Liver (tissue), 9 donors: ENCODE data around the gene CDX1. TPM values are rescaled to one million over a fixed set of nuclear protein-coding genes. Genes with fewer than 3 reads are reported as not detected.

Experiments
- DNase-seq: peaks from one replicate; pipeline ENCODE4 v3.0.0-alpha.2; 2017; ENCODE audit warnings: low spot score
- H3K27ac ChIP-seq, 2 donors: one replicate each; pipeline ENCODE4 v1.7.0; 2013; ENCODE audit warnings: inconsistent platforms in 2 of 2, low read length in 2 of 2, control low read depth in 1 of 2, low read depth in 1 of 2, mild to moderate bottlenecking in 1 of 2
- H3K27me3 ChIP-seq, 4 donors: one replicate each; pipeline versions ENCODE4 v1.6.1 to v1.7.0; 2013; ENCODE audit warnings: low read length in 3 of 4, inconsistent platforms in 1 of 4, mild to moderate bottlenecking in 1 of 4, moderate library complexity in 1 of 4; ENCODE audit not compliant: control insufficient read depth in 4 of 4, insufficient read depth in 4 of 4
- H3K36me3 ChIP-seq, 4 donors: one replicate each; pipeline versions ENCODE4 v1.6.1 to v1.7.0; 2013; ENCODE audit warnings: low read length in 3 of 4, mild to moderate bottlenecking in 3 of 4, low read depth in 1 of 4, moderate library complexity in 1 of 4; ENCODE audit not compliant: control insufficient read depth in 4 of 4, insufficient read depth in 3 of 4
- H3K4me1 ChIP-seq, 4 donors: one replicate each; pipeline versions ENCODE4 v1.6.1 to v1.7.0; 2013; ENCODE audit warnings: low read length in 3 of 4, mild to moderate bottlenecking in 3 of 4, moderate library complexity in 1 of 4; ENCODE audit not compliant: control insufficient read depth in 4 of 4, insufficient read depth in 4 of 4
- H3K4me3 ChIP-seq, 3 donors: one replicate each; pipeline versions ENCODE4 v1.6.1 to v1.7.0; 2013; ENCODE audit warnings: low read length in 3 of 3, control low read depth in 1 of 3, low read depth in 1 of 3, mild to moderate bottlenecking in 1 of 3
- H3K9ac ChIP-seq, 2 donors: one replicate each; pipeline ENCODE4 v1.7.0; 2013; ENCODE audit warnings: low read length in 2 of 2, mild to moderate bottlenecking in 2 of 2, moderate library complexity in 2 of 2, control low read depth in 1 of 2, low read depth in 1 of 2
- H3K9me3 ChIP-seq, 4 donors: one replicate each; pipeline versions ENCODE4 v1.6.1 to v1.7.0; 2013; ENCODE audit warnings: low read length in 3 of 4; ENCODE audit not compliant: control insufficient read depth in 4 of 4
- EGR1 ChIP-seq, 2 donors: IDR thresholded peaks; 2 replicates each; pipeline ENCODE4 v1.6.1; 2016 to 2018; ENCODE audit warnings: antibody characterized with exemption in 2 of 2, low read depth in 2 of 2
- FOXA1 ChIP-seq: IDR thresholded peaks from 2 replicates; pipeline ENCODE4 v1.6.1; 2016; ENCODE audit warnings: antibody characterized with exemption
- FOXA2 ChIP-seq: IDR thresholded peaks from 2 replicates; pipeline ENCODE4 v1.6.1; 2016; ENCODE audit warnings: antibody characterized with exemption
- GABPA ChIP-seq, 2 donors: IDR thresholded peaks in 1 of 2; conservative IDR thresholded peaks in 1 of 2; 2 replicates each; pipeline ENCODE4 v1.6.1; 2016; ENCODE audit warnings: antibody characterized with exemption in 2 of 2, mild to moderate bottlenecking in 1 of 2, moderate library complexity in 1 of 2
- HNF4A ChIP-seq, 2 donors: conservative IDR thresholded peaks; 2 replicates each; pipeline ENCODE4 v1.6.1; 2016; ENCODE audit warnings: antibody characterized with exemption in 2 of 2, mild to moderate bottlenecking in 2 of 2
- HNF4G ChIP-seq: IDR thresholded peaks from 2 replicates; pipeline ENCODE4 v1.6.1; 2016; ENCODE audit warnings: antibody characterized with exemption
- JUND ChIP-seq, 2 donors: IDR thresholded peaks; 2 replicates each; pipeline ENCODE4 v1.6.1; 2016; ENCODE audit warnings: antibody characterized with exemption in 2 of 2
- NR2F2 ChIP-seq: IDR thresholded peaks from 2 replicates; pipeline ENCODE4 v1.6.1; 2016; ENCODE audit warnings: antibody characterized with exemption
- RAD21 ChIP-seq, 2 donors: IDR thresholded peaks; 2 replicates each; pipeline ENCODE4 v1.6.1; 2016; ENCODE audit warnings: antibody characterized with exemption in 2 of 2, mild to moderate bottlenecking in 2 of 2
- RXRA ChIP-seq, 2 donors: IDR thresholded peaks; 2 replicates each; pipeline ENCODE4 v1.6.1; 2017 to 2018; ENCODE audit warnings: antibody characterized with exemption in 2 of 2, mild to moderate bottlenecking in 1 of 2
- SP1 ChIP-seq: IDR thresholded peaks from 2 replicates; pipeline ENCODE4 v1.6.1; 2018; ENCODE audit warnings: antibody characterized with exemption, mild to moderate bottlenecking
- TAF1 ChIP-seq: conservative IDR thresholded peaks from 2 replicates; pipeline ENCODE4 v1.6.1; 2016; ENCODE audit warnings: antibody characterized with exemption, mild to moderate bottlenecking
- YY1 ChIP-seq: IDR thresholded peaks from 2 replicates; pipeline ENCODE4 v1.6.1; 2016; ENCODE audit warnings: antibody characterized with exemption, mild to moderate bottlenecking
- WGBS: extraction: QIAGEN DNeasy Blood & Tissue Kit; methylation state at CpG from one replicate; pipeline ENCODE4 v1.1.7; 2013; 5-methylcytosine and 5-hydroxymethylcytosine counted together
- polyA plus RNA-seq, 2 donors: library from polyadenylated mRNA; stranded (reverse) in 1 of 2; unstranded in 1 of 2; fragments of 200-250 nt in 1 of 2; fragments of >200 nt in 1 of 2; fragmentation: Nextera tagmentation in 1 of 2; extraction: Ambion mirVana in 1 of 2; gene quantifications; one replicate each; pipeline versions ENCODE4 v1.2.1 to v1.2.3, GENCODE V29; 2013 to 2015
- total RNA-seq, 2 donors: library from RNA; depleted of rRNA; stranded (reverse); fragments of >200 nt; gene quantifications; one replicate each; pipeline ENCODE4 v1.2.3, GENCODE V29; 2014
- TF ChIP-seq, protein P1 (sequence below): IDR thresholded peaks from 2 replicates; pipeline ENCODE4 v1.6.1; 2016; ENCODE audit warnings: antibody characterized with exemption
- TF ChIP-seq, protein P2 (sequence below): IDR thresholded peaks from 2 replicates; pipeline ENCODE4 v1.6.1; 2016; ENCODE audit warnings: antibody characterized with exemption
- TF ChIP-seq, protein P3 (sequence below): fragments of 150-350 bp; IDR thresholded peaks from 2 replicates; pipeline ENCODE4 v1.5.1; 2017; ENCODE audit warnings: improper control_type of control experiment, low read depth, low read length; ENCODE audit not compliant: missing input control
- TF ChIP-seq, protein P4 (sequence below): IDR thresholded peaks from 2 replicates; pipeline ENCODE4 v1.6.1; 2016; ENCODE audit warnings: antibody characterized with exemption, mild to moderate bottlenecking
- TF ChIP-seq, protein P5 (sequence below): IDR thresholded peaks from 2 replicates; pipeline ENCODE4 v1.6.1; 2016; ENCODE audit warnings: antibody characterized with exemption
- donor health status: healthy.
- donor health status: healthy.
- donor health status: healthy.
- donor health status: healthy.
- donor health status: healthy.

The CDX1 gene
- total and polyA plus RNA-seq, 4 donors: not detected

DNA sequence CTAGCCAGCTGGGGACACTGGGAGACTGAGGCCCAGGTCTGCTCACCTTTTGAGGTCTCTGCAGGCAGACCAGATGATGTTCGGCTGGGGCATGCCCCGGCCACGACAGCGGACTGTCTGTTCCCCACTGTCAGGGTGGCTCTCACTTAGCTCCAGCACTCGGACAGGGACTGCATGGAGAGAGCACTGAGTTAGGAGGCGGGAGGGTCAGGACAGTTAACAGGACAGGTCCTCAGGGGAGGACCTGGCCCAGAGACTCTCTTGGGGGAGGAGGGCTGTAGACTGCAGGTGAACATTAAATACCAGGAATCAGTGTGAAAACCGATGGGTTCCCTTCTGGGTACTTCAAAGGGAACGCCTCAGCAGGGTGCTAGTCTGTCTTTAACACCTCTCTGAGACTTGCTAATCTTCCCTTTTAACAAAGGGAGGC lies 36.1 kb upstream of the CDX1 start:
- Histone ChIP-seq H3K27me3 (no peaks in the 10 kb centered on the region), H3K36me3 (peaks cover 0 to 2% (median 0%) of the 10 kb centered on the region in 4 donors), H3K9me3 (no peaks in the 10 kb centered on the region), H3K27ac (peak overlapping the region; percentile 65 to 66), H3K9ac (no peak overlapping the region), H3K4me1 (peaks cover 0 to 33% (median 21%) of the 10 kb centered on the region in 4 donors), H3K4me3 (no peak overlapping the region)
- 83% methylated on average over 8 of the region's 8 CpGs for WGBS
- no peak for DNase-seq
- TF ChIP-seq, protein P1, sequence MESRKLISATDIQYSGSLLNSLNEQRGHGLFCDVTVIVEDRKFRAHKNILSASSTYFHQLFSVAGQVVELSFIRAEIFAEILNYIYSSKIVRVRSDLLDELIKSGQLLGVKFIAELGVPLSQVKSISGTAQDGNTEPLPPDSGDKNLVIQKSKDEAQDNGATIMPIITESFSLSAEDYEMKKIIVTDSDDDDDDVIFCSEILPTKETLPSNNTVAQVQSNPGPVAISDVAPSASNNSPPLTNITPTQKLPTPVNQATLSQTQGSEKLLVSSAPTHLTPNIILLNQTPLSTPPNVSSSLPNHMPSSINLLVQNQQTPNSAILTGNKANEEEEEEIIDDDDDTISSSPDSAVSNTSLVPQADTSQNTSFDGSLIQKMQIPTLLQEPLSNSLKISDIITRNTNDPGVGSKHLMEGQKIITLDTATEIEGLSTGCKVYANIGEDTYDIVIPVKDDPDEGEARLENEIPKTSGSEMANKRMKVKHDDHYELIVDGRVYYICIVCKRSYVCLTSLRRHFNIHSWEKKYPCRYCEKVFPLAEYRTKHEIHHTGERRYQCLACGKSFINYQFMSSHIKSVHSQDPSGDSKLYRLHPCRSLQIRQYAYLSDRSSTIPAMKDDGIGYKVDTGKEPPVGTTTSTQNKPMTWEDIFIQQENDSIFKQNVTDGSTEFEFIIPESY: no peak
- TF ChIP-seq, protein P2, sequence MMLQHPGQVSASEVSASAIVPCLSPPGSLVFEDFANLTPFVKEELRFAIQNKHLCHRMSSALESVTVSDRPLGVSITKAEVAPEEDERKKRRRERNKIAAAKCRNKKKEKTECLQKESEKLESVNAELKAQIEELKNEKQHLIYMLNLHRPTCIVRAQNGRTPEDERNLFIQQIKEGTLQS: no peak
- no peak for TF ChIP-seq RAD21 (IDR thresholded peaks at IDR 0.05)
- TF ChIP-seq, protein P3, sequence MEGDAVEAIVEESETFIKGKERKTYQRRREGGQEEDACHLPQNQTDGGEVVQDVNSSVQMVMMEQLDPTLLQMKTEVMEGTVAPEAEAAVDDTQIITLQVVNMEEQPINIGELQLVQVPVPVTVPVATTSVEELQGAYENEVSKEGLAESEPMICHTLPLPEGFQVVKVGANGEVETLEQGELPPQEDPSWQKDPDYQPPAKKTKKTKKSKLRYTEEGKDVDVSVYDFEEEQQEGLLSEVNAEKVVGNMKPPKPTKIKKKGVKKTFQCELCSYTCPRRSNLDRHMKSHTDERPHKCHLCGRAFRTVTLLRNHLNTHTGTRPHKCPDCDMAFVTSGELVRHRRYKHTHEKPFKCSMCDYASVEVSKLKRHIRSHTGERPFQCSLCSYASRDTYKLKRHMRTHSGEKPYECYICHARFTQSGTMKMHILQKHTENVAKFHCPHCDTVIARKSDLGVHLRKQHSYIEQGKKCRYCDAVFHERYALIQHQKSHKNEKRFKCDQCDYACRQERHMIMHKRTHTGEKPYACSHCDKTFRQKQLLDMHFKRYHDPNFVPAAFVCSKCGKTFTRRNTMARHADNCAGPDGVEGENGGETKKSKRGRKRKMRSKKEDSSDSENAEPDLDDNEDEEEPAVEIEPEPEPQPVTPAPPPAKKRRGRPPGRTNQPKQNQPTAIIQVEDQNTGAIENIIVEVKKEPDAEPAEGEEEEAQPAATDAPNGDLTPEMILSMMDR: no peak
- no peak for TF ChIP-seq TAF1
- no peak for TF ChIP-seq JUND (IDR thresholded peaks at IDR 0.05)
- TF ChIP-seq RXRA (IDR thresholded peaks at IDR 0.05): no peak
- no peak for TF ChIP-seq EGR1 (IDR thresholded peaks at IDR 0.05; ENCODE audit: low read depth in 2 of 2)
- no peak for TF ChIP-seq SP1
- TF ChIP-seq, protein P4, sequence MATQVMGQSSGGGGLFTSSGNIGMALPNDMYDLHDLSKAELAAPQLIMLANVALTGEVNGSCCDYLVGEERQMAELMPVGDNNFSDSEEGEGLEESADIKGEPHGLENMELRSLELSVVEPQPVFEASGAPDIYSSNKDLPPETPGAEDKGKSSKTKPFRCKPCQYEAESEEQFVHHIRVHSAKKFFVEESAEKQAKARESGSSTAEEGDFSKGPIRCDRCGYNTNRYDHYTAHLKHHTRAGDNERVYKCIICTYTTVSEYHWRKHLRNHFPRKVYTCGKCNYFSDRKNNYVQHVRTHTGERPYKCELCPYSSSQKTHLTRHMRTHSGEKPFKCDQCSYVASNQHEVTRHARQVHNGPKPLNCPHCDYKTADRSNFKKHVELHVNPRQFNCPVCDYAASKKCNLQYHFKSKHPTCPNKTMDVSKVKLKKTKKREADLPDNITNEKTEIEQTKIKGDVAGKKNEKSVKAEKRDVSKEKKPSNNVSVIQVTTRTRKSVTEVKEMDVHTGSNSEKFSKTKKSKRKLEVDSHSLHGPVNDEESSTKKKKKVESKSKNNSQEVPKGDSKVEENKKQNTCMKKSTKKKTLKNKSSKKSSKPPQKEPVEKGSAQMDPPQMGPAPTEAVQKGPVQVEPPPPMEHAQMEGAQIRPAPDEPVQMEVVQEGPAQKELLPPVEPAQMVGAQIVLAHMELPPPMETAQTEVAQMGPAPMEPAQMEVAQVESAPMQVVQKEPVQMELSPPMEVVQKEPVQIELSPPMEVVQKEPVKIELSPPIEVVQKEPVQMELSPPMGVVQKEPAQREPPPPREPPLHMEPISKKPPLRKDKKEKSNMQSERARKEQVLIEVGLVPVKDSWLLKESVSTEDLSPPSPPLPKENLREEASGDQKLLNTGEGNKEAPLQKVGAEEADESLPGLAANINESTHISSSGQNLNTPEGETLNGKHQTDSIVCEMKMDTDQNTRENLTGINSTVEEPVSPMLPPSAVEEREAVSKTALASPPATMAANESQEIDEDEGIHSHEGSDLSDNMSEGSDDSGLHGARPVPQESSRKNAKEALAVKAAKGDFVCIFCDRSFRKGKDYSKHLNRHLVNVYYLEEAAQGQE: no peak
- no peak for TF ChIP-seq HNF4A (conservative IDR thresholded peaks at IDR 0.05)
- TF ChIP-seq, protein P5, sequence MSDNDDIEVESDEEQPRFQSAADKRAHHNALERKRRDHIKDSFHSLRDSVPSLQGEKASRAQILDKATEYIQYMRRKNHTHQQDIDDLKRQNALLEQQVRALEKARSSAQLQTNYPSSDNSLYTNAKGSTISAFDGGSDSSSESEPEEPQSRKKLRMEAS: no peak
- no peak for TF ChIP-seq FOXA1
- TF ChIP-seq FOXA2: no peak
- TF ChIP-seq HNF4G: no peak
- no peak for TF ChIP-seq NR2F2
- no peak for TF ChIP-seq GABPA (IDR thresholded peaks at IDR 0.05 in 1 of 2, conservative IDR thresholded peaks at IDR 0.05 in 1 of 2)
- no peak for TF ChIP-seq YY1
